SK-N-MC (cell line): ENCODE measurements around the gene CLEC2D.

Experiments
- EZH2 ChIP-seq: fragments of 200-600 bp; sonication (generic); IDR thresholded peaks from one replicate; pipeline ENCODE4 v1.6.1; 2017; ENCODE audit warnings: antibody characterized with exemption
- POLR2AphosphoS5 ChIP-seq: IDR thresholded peaks from 2 replicates; pipeline ENCODE4 v1.6.1; 2012; ENCODE audit warnings: mild to moderate bottlenecking, low read depth, low read length, borderline replicate concordance

DNA sequence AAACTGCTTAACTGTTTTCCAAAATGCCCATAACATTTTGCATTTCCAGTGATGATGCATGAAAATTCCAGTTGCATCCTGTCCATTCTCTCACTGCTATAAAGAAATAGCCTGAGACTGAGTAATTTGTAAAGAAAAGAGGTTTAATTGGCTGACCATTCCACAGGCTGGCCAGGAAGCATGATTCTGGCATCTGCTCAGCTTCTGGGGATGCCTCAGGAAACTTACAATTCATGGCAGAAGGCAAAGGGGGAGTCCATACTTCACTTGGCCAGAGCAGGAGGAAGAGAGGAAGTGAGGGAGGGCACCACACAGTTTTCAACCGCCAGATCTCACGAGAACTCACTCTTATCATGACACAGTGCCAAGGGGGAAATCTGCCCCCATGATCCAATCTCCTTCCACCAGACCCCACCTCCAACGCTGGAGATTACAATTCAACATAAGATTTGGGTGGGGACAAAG is 18.2 kb upstream of the CLEC2D start:
- TF ChIP-seq POLR2AphosphoS5, result no peak
- no peak for TF ChIP-seq EZH2
